Thymus (tissue), 11 donors: Measurements from ENCODE around the gene RNF133. TPM values are rescaled to one million over a fixed set of nuclear protein-coding genes. Genes with fewer than 3 reads are reported as not detected.

ENCODE experiments used
- DNase-seq, 9 donors: peaks; one replicate each; pipeline ENCODE4 v3.0.0-alpha.2; 2013; ENCODE audit warnings: low spot score in 9 of 9, low read depth in 6 of 9, missing footprints in 1 of 9
- H3K27ac ChIP-seq, 2 donors: one replicate each; pipeline ENCODE4 v1.5.1; 2013; ENCODE audit warnings: control low read depth in 1 of 2, low read depth in 1 of 2, low read length in 1 of 2, mild to moderate bottlenecking in 1 of 2, moderate library complexity in 1 of 2
- H3K27me3 ChIP-seq, 2 donors: one replicate each; pipeline ENCODE4 v1.5.1; 2013; ENCODE audit warnings: low read length in 1 of 2; ENCODE audit not compliant: control insufficient read depth in 2 of 2, insufficient read depth in 1 of 2
- H3K36me3 ChIP-seq, 2 donors: one replicate each; pipeline ENCODE4 v1.5.1; 2013; ENCODE audit warnings: low read length in 1 of 2, mild to moderate bottlenecking in 1 of 2, moderate library complexity in 1 of 2; ENCODE audit not compliant: control insufficient read depth in 2 of 2, insufficient read depth in 2 of 2
- H3K4me1 ChIP-seq, 2 donors: one replicate each; pipeline ENCODE4 v1.5.1; 2013; ENCODE audit warnings: low read length in 2 of 2; ENCODE audit not compliant: control insufficient read depth in 2 of 2, insufficient read depth in 2 of 2
- H3K4me3 ChIP-seq, 2 donors: one replicate each; pipeline ENCODE4 v1.5.1; 2013; ENCODE audit warnings: low read length in 2 of 2, control low read depth in 1 of 2, mild to moderate bottlenecking in 1 of 2
- H3K9me3 ChIP-seq, 2 donors: one replicate each; pipeline ENCODE4 v1.5.1; 2013; ENCODE audit warnings: low read length in 1 of 2, mild to moderate bottlenecking in 1 of 2; ENCODE audit not compliant: control insufficient read depth in 2 of 2, insufficient read depth in 1 of 2
- WGBS: extraction: QIAGEN DNeasy Blood & Tissue Kit; methylation state at CpG from one replicate; pipeline ENCODE4 v1.1.7; 2013; 5-methylcytosine and 5-hydroxymethylcytosine counted together
- polyA plus RNA-seq: library from polyadenylated mRNA; stranded (reverse); fragments of 200-250 nt; gene quantifications from one replicate; pipeline ENCODE4 v1.2.3, GENCODE V29; 2013
- total RNA-seq: library from RNA; stranded (reverse); fragments of 120-200 nt; gene quantifications from one replicate; pipeline ENCODE4 v1.2.4, GENCODE V29; 2013
- donor health status: healthy.

Gene RNF133
- total and polyA plus RNA-seq, 2 donors, result 0.02 to 0.19 TPM

DNA sequence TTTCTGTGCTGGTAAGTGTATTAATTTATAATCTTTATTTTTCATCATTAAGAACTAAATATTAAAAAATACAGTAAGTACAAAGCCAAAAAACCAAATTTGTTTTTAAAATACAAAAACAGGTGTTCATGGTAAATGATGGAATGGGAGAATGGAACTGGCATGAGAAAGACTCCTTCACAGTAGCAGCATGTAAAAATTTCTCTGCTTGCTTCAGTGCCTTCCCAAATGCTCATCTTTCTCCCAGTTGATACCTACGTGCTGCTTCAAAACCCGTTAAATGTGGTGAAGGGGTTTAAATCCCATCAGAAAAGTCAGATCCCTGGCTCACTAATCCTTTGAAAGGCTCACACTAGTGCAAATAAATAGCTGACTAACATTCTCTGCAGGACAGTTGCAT, 4.2 kb downstream of the RNF133 start:
- H3K4me1 ChIP-seq, result no peaks in the 10 kb centered on the region
- H3K4me3 ChIP-seq, result no peak overlapping the region
- peaks cover 0 to 8% of the 10 kb centered on the region in 2 donors for H3K9me3 ChIP-seq
- 86% methylated on average over 2 of the region's 2 CpGs for WGBS
- no peaks in the 10 kb centered on the region for H3K27me3 ChIP-seq
- no peaks in the 10 kb centered on the region for H3K36me3 ChIP-seq
- H3K27ac ChIP-seq, result no peak overlapping the region
- no peak for DNase-seq

DNA sequence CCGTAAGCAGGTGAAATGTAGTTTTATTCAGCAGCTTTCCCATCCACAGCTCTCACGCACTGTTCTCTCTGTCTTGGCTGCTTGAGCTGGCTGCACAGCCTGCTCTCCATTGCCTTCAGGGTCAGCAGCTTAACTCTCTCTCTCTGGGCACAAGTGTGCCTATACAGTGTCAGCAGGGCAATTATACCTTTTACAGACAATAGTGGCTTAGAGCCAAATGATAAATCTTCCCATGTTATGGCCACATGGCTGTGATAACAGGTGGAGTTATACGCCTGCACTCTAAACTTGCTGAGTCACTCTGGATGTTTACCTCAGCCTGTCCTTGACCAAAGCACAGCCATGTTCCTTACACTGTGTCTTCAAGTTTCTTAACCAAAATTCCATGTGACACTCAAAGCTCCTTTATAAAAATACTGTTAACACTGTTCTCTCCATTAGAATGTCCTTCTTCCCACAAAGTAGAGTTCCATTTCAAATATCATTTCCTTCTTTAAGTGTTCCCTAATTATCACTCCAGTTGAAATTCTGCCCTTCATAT, 6.1 kb downstream of the RNF133 start:
- 96% methylated on average over 3 of the region's 3 CpGs for WGBS
- no peak for DNase-seq
- no peaks in the 10 kb centered on the region for H3K27me3 ChIP-seq

GRCh38 chr7:122691569-122692235, 7.2 kb downstream of the RNF133 start:
- Histone ChIP-seq H3K27ac (no peak overlapping the region), H3K36me3 (no peaks in the 10 kb centered on the region), H3K27me3 (no peaks in the 10 kb centered on the region), H3K4me3 (no peak overlapping the region), H3K4me1 (no peaks in the 10 kb centered on the region), H3K9me3 (peaks cover 0 to 17% of the 10 kb centered on the region in 2 donors)
- 94% methylated on average over 14 of the region's 14 CpGs for WGBS
- no peak for DNase-seq

More for the DNA sequence above, 6.1 kb downstream of the RNF133 start:
- Histone ChIP-seq H3K9me3 (peaks cover 0 to 17% of the 10 kb centered on the region in 2 donors), H3K4me1 (no peaks in the 10 kb centered on the region), H3K27ac (no peak overlapping the region), H3K4me3 (no peak overlapping the region), H3K36me3 (no peaks in the 10 kb centered on the region)

- 93% methylated on average over 13 of the region's 13 CpGs for WGBS
- no peak for DNase-seq
- H3K9me3 ChIP-seq, result peaks cover 0 to 17% of the 10 kb centered on the region in 2 donors
- H3K4me1 ChIP-seq, result no peaks in the 10 kb centered on the region
- H3K27ac ChIP-seq, result no peak overlapping the region
- no peaks in the 10 kb centered on the region for H3K27me3 ChIP-seq
- H3K36me3 ChIP-seq, result no peaks in the 10 kb centered on the region
- H3K4me3 ChIP-seq, result no peak overlapping the region
Measured at GRCh38 chr7:122689346-122690109, 9.4 kb downstream of the RNF133 start.

- Histone ChIP-seq H3K27me3 (no peaks in the 10 kb centered on the region), H3K27ac (no peak overlapping the region), H3K36me3 (no peaks in the 10 kb centered on the region), H3K9me3 (peaks cover 0 to 17% of the 10 kb centered on the region in 2 donors), H3K4me3 (no peak overlapping the region), H3K4me1 (no peaks in the 10 kb centered on the region)
- DNase-seq, result no peak
- 78% methylated on average over 6 of the region's 6 CpGs for WGBS
Measured at GRCh38 chr7:122688400-122688998, 10.4 kb downstream of the RNF133 start.

GRCh38 chr7:122686360-122686878, 12.5 kb downstream of the RNF133 start:
- Histone ChIP-seq H3K27me3 (no peaks in the 10 kb centered on the region), H3K4me1 (no peaks in the 10 kb centered on the region), H3K27ac (no peak overlapping the region), H3K9me3 (peaks cover 0 to 9% of the 10 kb centered on the region in 2 donors), H3K4me3 (no peak overlapping the region), H3K36me3 (no peaks in the 10 kb centered on the region)
- DNase-seq, result no peak
- 61% methylated on average over 10 of the region's 10 CpGs for WGBS

GRCh38 chr7:122684504-122684903, 14.4 kb downstream of the RNF133 start:
- WGBS, result 78% methylated on average over 2 of the region's 2 CpGs
- Histone ChIP-seq H3K9me3 (peaks cover 0 to 9% of the 10 kb centered on the region in 2 donors), H3K27ac (no peak overlapping the region), H3K36me3 (no peaks in the 10 kb centered on the region), H3K27me3 (no peaks in the 10 kb centered on the region), H3K4me1 (no peaks in the 10 kb centered on the region), H3K4me3 (no peak overlapping the region)
- no peak for DNase-seq

GRCh38 chr7:122682815-122683550, 15.9 kb downstream of the RNF133 start:
- H3K27ac ChIP-seq, result no peak overlapping the region
- H3K27me3 ChIP-seq, result no peaks in the 10 kb centered on the region
- WGBS, result 86% methylated on average over 8 of the region's 8 CpGs
- H3K4me3 ChIP-seq, result no peak overlapping the region
- no peaks in the 10 kb centered on the region for H3K4me1 ChIP-seq
- DNase-seq, result no peak
- no peaks in the 10 kb centered on the region for H3K9me3 ChIP-seq
- no peaks in the 10 kb centered on the region for H3K36me3 ChIP-seq
